PC-9 (cell line): ENCODE results near the gene FASTK. TPM values are rescaled to one million over a fixed set of nuclear protein-coding genes. Genes with fewer than 3 reads are reported as not detected.
"Not testable (repeated sequence)": the region's sequence is repeated elsewhere in the genome, so short reads cannot be mapped to it uniquely, and the experiment has no call there.

Experiments
- BruUV-seq: library from RNA; stranded (reverse); fragments of 400-500 nt; replicated peaks from 2 replicates; lab custom pipeline; 2021; lab: Mats Ljungman, UMichigan
- CTCF ChIA-PET: fragments of 300-600 bp; sonication (Branson Sonifier 250); formaldehyde crosslinking; loops from one replicate; lab custom pipeline; 2022; ENCODE audit warnings: antibody characterized with exemption; lab: Charles Lee
- POLR2A ChIA-PET: fragments of 300-600 bp; sonication (Branson Sonifier 250); formaldehyde crosslinking; loops from one replicate; lab custom pipeline; 2022; ENCODE audit warnings: antibody characterized with exemption; ENCODE audit not compliant: unreplicated experiment; lab: Charles Lee
- DNase-seq, 2 experiments: peaks; one replicate each; pipeline versions ENCODE4 v3.0.0 to v3.0.0-alpha.2; 2015 to 2022; ENCODE audit warnings: mixed read lengths in 1 of 2
- H2AFZ ChIP-seq: fragments of 200-600 bp; sonication (generic); 2 replicates; pipeline ENCODE4 v1.8.1; 2017; ENCODE audit warnings: antibody characterized with exemption
- H3F3A ChIP-seq: fragments of 200-600 bp; sonication (generic); 2 replicates; pipeline ENCODE4 v1.8.1; 2017; ENCODE audit warnings: antibody characterized with exemption, mild to moderate bottlenecking, low read depth; ENCODE audit not compliant: insufficient read depth
- H3K27ac ChIP-seq: fragments of 200-600 bp; sonication (generic); 2 replicates; pipeline ENCODE4 v1.6.1; 2016; ENCODE audit warnings: mixed run types
- H3K27me3 ChIP-seq: fragments of 200-600 bp; sonication (generic); 2 replicates; pipeline ENCODE4 v1.6.1; 2016; ENCODE audit warnings: low read depth, mixed run types; ENCODE audit not compliant: insufficient read depth
- H3K36me3 ChIP-seq: fragments of 200-600 bp; sonication (generic); 2 replicates; pipeline ENCODE4 v1.6.1; 2016; ENCODE audit warnings: low read depth, mixed run types
- H3K4me1 ChIP-seq: fragments of 200-600 bp; sonication (generic); replicated peaks from 2 replicates; pipeline ENCODE4 v1.6.1; 2016; ENCODE audit warnings: mixed run types; ENCODE audit not compliant: insufficient read depth
- H3K4me2 ChIP-seq: fragments of 200-600 bp; sonication (generic); 2 replicates; pipeline ENCODE4 v1.6.1; 2017; ENCODE audit warnings: mixed run types
- H3K4me3 ChIP-seq: fragments of 200-600 bp; sonication (generic); 2 replicates; pipeline ENCODE4 v1.6.1; 2016; ENCODE audit warnings: mixed run types
- H3K79me2 ChIP-seq: fragments of 200-600 bp; sonication (generic); 2 replicates; pipeline ENCODE4 v1.6.1; 2017; ENCODE audit warnings: low read depth, mixed run types
- H3K9me2 ChIP-seq: fragments of 200-600 bp; sonication (generic); 2 replicates; pipeline ENCODE4 v1.8.1; 2017; ENCODE audit warnings: mild to moderate bottlenecking; ENCODE audit not compliant: insufficient read depth
- H3K9me3 ChIP-seq: fragments of 200-600 bp; sonication (generic); 2 replicates; pipeline ENCODE4 v1.8.1; 2016; ENCODE audit warnings: low read depth; ENCODE audit not compliant: insufficient read depth
- H4K20me1 ChIP-seq: fragments of 200-600 bp; sonication (generic); 2 replicates; pipeline ENCODE4 v1.8.1; 2017; ENCODE audit not compliant: insufficient read depth
- intact Hi-C: fragments of 100-400 bp; cut with micrococcal nuclease; formaldehyde crosslinking; loops from one replicate; pipeline ENCODE4 v1.10.0; 2022; ENCODE audit not compliant: unreplicated experiment
- total RNA-seq: library from RNA; stranded (reverse); gene quantifications from 2 replicates; pipeline ENCODE4 v1.2.3, GENCODE V29; 2021

FASTK gene
- total RNA-seq, 1 experiment from 2014 or later = 104 TPM

- POLR2A ChIA-PET, H3K36me3 ChIP-seq, H2AFZ ChIP-seq, H3K27me3 ChIP-seq, H3K9me3 ChIP-seq, H4K20me1 ChIP-seq, BruUV-seq, H3K9me2 ChIP-seq: not testable (repeated sequence)
- Histone ChIP-seq H3K79me2 (peaks cover 21% of the 10 kb centered on the region), H3F3A (peaks cover 19% of the 10 kb centered on the region; the same call in 1 of the 2 replicates), H3K27ac (peak overlapping the region; percentile 59), H3K4me1 (peaks cover 55% of the 10 kb centered on the region), H3K4me3 (peak overlapping the region; percentile 59; the same call in 1 of the 2 replicates), H3K4me2 (peak overlapping the region; percentile 75)
- peak in 1 of 2 experiments; percentile 72 for DNase-seq
- CTCF ChIA-PET = interaction anchor here (1.5 kb wide), 1 partner anchor 9 kb away, joined by 6 read pairs; no protein-coding TSS in a partner anchor
- intact Hi-C loops = loop anchor here (5.0 kb wide), 3 partner anchors 125 to 705 kb away; partner anchors contain the start of genes ACTR3C and LRRC61
These were observed 53.6 kb downstream of the FASTK start for GRCh38 chr7:151026771-151027727.

Other genes starting within 250 kb of the FASTK start
- 11.4 and 13.1 TPM in 2 replicates for gene AOC1, start 228.3 kb downstream of the FASTK start, total RNA-seq
- 1.5 and 1.6 TPM in 2 replicates for gene KCNH2, start 102.5 kb downstream of the FASTK start, total RNA-seq
- 1.8 and 3.2 TPM in 2 replicates for gene NOS3, start 89.8 kb downstream of the FASTK start, total RNA-seq
- gene ATG9B, start 56.3 kb downstream of the FASTK start, total RNA-seq = 9.7 and 13.7 TPM in 2 replicates
- 51.8 and 61.9 TPM in 2 replicates for gene ABCB8, start 52.4 kb downstream of the FASTK start, total RNA-seq
- gene ASIC3, start 32.3 kb downstream of the FASTK start, total RNA-seq = 7.6 and 10.5 TPM in 2 replicates
- gene CDK5, start 22.9 kb downstream of the FASTK start, total RNA-seq = 45.7 and 58.4 TPM in 2 replicates
- 199 and 245 TPM in 2 replicates for gene SLC4A2, start 21.2 kb downstream of the FASTK start, total RNA-seq
- gene TMUB1, start 2.7 kb upstream of the FASTK start, total RNA-seq = 87.8 and 99.3 TPM in 2 replicates
- gene AGAP3, start 5.7 kb upstream of the FASTK start, total RNA-seq = 103 TPM in 2 replicates
- gene GBX1, start 86.9 kb upstream of the FASTK start, total RNA-seq = not detected in 2 replicates
- not detected in 2 replicates for gene ASB10, start 106.4 kb upstream of the FASTK start, total RNA-seq
- not detected in 2 replicates for gene H2BK1, start 129.7 kb upstream of the FASTK start, total RNA-seq
- gene ABCF2, start 146.4 kb upstream of the FASTK start, total RNA-seq = 45.8 and 49.4 TPM in 2 replicates
- gene CHPF2, start 151.7 kb upstream of the FASTK start, total RNA-seq = 47.4 and 54.9 TPM in 2 replicates
- 4.6 and 5.7 TPM in 2 replicates for gene SMARCD3, start 167.9 kb upstream of the FASTK start, total RNA-seq